Mesodermal cell (in vitro differentiated cells): ENCODE data around the gene RASGRP4.
"Not testable (repeated sequence)": the region's sequence is repeated elsewhere in the genome, so short reads cannot be mapped to it uniquely, and the experiment has no call there.

Experiments
- H3K27ac ChIP-seq: 2 replicates; pipeline ENCODE4 v1.7.0; 2013; ENCODE audit warnings: mild to moderate bottlenecking, low read depth, low read length, moderate library complexity; ENCODE audit not compliant: severe bottlenecking
- H3K36me3 ChIP-seq: 2 replicates; pipeline ENCODE4 v1.7.1; 2013; ENCODE audit warnings: mild to moderate bottlenecking, low read length, moderate library complexity; ENCODE audit not compliant: control insufficient read depth, insufficient read depth
- H3K4me1 ChIP-seq: one replicate; pipeline ENCODE4 v1.7.1; 2013; ENCODE audit warnings: mild to moderate bottlenecking, low read length; ENCODE audit not compliant: insufficient read depth, control insufficient read depth, poor library complexity, severe bottlenecking
- H3K4me3 ChIP-seq: 2 replicates; pipeline ENCODE4 v1.7.0; 2013; ENCODE audit warnings: low read length, control low read depth, mild to moderate bottlenecking; ENCODE audit not compliant: insufficient read depth, poor library complexity, severe bottlenecking; ENCODE audit errors: extremely low read depth
- H3K9me3 ChIP-seq: 2 replicates; pipeline ENCODE4 v1.7.1; 2013; ENCODE audit warnings: mild to moderate bottlenecking, low read length, moderate library complexity; ENCODE audit not compliant: control insufficient read depth
- WGBS, 2 experiments: methylation state at CpG; one replicate each; pipeline ENCODE4 v1.1.5; 2013; ENCODE audit warnings: missing lambda C conversion rate in 2 of 2; ENCODE audit not compliant: insufficient coverage in 2 of 2; 5-methylcytosine and 5-hydroxymethylcytosine counted together

RASGRP4 gene

GRCh38 chr19:38367041-38367440 lies 59.0 kb downstream of the RASGRP4 start:
- Histone ChIP-seq H3K4me3 (no peak overlapping the region), H3K36me3 (no peaks in the 10 kb centered on the region), H3K4me1 (no peaks in the 10 kb centered on the region), H3K9me3 (no peaks in the 10 kb centered on the region), H3K27ac (no peak overlapping the region)
- WGBS, 2 experiments: 89 to 90% methylated on average over 10 to 12 of the region's 12 CpGs

GRCh38 chr19:38362946-38363688 lies 62.9 kb downstream of the RASGRP4 start:
- peak overlapping the region; percentile 63 for H3K4me3 ChIP-seq
- whole genome bisulfite sequencing, 2 experiments: 81 to 87% methylated on average over 6 to 9 of the region's 16 CpGs

GRCh38 chr19:38362076-38362945 lies 63.7 kb downstream of the RASGRP4 start:
- 2 to 3% methylated on average over 50 to 52 of the region's 68 CpGs for WGBS, 2 experiments
- no peaks in the 10 kb centered on the region for H3K9me3 ChIP-seq
- peak overlapping the region; percentile 63 for H3K4me3 ChIP-seq
- no peak overlapping the region for H3K27ac ChIP-seq
- no peaks in the 10 kb centered on the region for H3K36me3 ChIP-seq
- H3K4me1 ChIP-seq: no peaks in the 10 kb centered on the region

More at GRCh38 chr19:38362946-38363688, 62.9 kb downstream of the RASGRP4 start:
- H3K9me3 ChIP-seq, H3K4me1 ChIP-seq, H3K36me3 ChIP-seq, H3K27ac ChIP-seq: not testable (repeated sequence)

GRCh38 chr19:38361633-38362075 lies 64.4 kb downstream of the RASGRP4 start:
- no peaks in the 10 kb centered on the region for H3K9me3 ChIP-seq
- no peaks in the 10 kb centered on the region for H3K4me1 ChIP-seq
- 0% methylated on average over 20 to 33 of the region's 37 CpGs for WGBS, 2 experiments
- no peaks in the 10 kb centered on the region for H3K36me3 ChIP-seq
- H3K4me3 ChIP-seq: peak overlapping the region; percentile 63
- H3K27ac ChIP-seq: no peak overlapping the region

GRCh38 chr19:38360839-38361631 lies 65.0 kb downstream of the RASGRP4 start:
- WGBS, 2 experiments: 31 to 33% methylated on average over 23 of the region's 23 CpGs
- Histone ChIP-seq H3K9me3 (no peaks in the 10 kb centered on the region), H3K27ac (no peak overlapping the region), H3K4me3 (peak overlapping the region; percentile 63), H3K36me3 (no peaks in the 10 kb centered on the region), H3K4me1 (no peaks in the 10 kb centered on the region)

GRCh38 chr19:38360351-38360750 lies 65.7 kb downstream of the RASGRP4 start:
- H3K4me3 ChIP-seq: no peak overlapping the region
- no peaks in the 10 kb centered on the region for H3K4me1 ChIP-seq
- no peaks in the 10 kb centered on the region for H3K9me3 ChIP-seq
- no peaks in the 10 kb centered on the region for H3K36me3 ChIP-seq
- no peak overlapping the region for H3K27ac ChIP-seq
- WGBS, 2 experiments: 86 to 92% methylated on average over 9 of the region's 9 CpGs

GRCh38 chr19:38359242-38360021 lies 66.6 kb downstream of the RASGRP4 start:
- Histone ChIP-seq H3K36me3 (no peaks in the 10 kb centered on the region), H3K27ac (no peak overlapping the region), H3K4me3 (no peak overlapping the region), H3K9me3 (no peaks in the 10 kb centered on the region), H3K4me1 (no peaks in the 10 kb centered on the region)
- WGBS, 2 experiments: 67 to 77% methylated on average over 13 to 14 of the region's 18 CpGs
